Measurements from ENCODE around the gene VEZF1. TPM values are rescaled to one million over a fixed set of nuclear protein-coding genes. Genes with fewer than 3 reads are reported as not detected.

The VEZF1 gene
- total and polyA plus RNA-seq, 2 of the 8 experiments (the other 6 are each of a cell fraction or from before 2014, with no cell fraction given): 28.9 to 61.9 TPM

DNA sequence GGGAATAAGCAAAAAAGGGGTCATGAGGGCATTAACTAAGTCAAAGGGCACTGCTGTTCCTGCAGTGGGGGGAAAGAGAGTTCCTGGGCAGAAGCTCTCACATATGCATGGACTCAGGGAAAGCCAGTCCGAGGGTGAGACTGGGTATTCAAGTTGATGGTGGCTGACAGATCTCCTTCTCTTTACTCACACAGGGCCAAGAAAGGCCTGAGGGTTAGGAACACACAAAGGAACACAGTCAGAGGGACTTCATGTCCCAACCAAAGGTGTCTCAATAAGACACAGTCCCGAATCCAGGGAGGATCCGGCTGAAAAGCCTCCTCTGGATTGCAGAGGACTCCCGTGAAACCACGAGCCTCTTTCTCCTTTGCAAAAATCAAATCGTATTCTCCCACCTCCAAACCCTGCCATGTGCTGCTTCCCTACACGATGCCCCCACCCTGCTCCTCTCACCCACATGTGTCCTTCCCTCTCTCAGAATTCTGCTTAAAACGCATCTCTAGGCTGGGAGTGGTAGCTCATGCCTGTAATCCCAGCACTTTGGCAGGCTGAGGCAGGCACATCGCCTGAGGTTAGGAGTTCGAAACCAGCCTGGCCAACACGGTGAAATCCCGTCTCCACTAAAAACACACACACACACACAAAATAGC, 56.4 kb downstream of the VEZF1 start:
- Histone ChIP-seq H3K4ac (replicated peaks; ENCODE audit: insufficient read length, low read depth, low read length) (no peak overlapping the region), H4K20me1 (replicated peaks in 1 of 2; ENCODE audit: control insufficient read depth in 1 of 2, insufficient read depth in 2 of 2, low read length in 2 of 2) (no peaks in the 10 kb centered on the region), H3K4me2 (ENCODE audit: insufficient read depth in 1 of 2, low read depth in 2 of 2, low read length in 2 of 2) (no peak overlapping the region), H2BK20ac (ENCODE audit: low read length) (no peak overlapping the region), H3K14ac (ENCODE audit: insufficient read length) (no peak overlapping the region), H3K79me2 (ENCODE audit: control insufficient read depth in 1 of 2, insufficient read depth in 2 of 2, low read length in 2 of 2) (no peaks in the 10 kb centered on the region), H3K27ac (ENCODE audit: low read depth, low read length) (no peak overlapping the region), H3K27me3 (replicated peaks in 1 of 4; ENCODE audit: control insufficient read depth in 3 of 4, extremely low read depth in 1 of 4, insufficient read depth in 3 of 4, low read length in 3 of 4) (peaks cover 0 to 2% (median 0%) of the 10 kb centered on the region in 4 experiments; a peak in 1 of 7 replicates), H3K56ac (replicated peaks; ENCODE audit: insufficient read length, low read depth, low read length) (no peak overlapping the region), H2AK5ac (ENCODE audit: low read depth, low read length) (no peak overlapping the region), H2BK12ac (ENCODE audit: low read depth, low read length) (no peak overlapping the region; the same call in 1 of the 2 replicates), H2BK120ac (replicated peaks; ENCODE audit: low read depth, low read length) (no peak overlapping the region), H3K79me1 (ENCODE audit: low read depth, low read length) (0 out of 2 replicates have a peak, but pooled peaks cover 2% of the 10 kb centered on the region), H3K23ac (ENCODE audit: insufficient read length) (no peak overlapping the region), H3K9ac (replicated peaks in 1 of 4; ENCODE audit: extremely low read depth in 1 of 4, low read depth in 3 of 4, low read length in 3 of 4) (no peak overlapping the region), H3K23me2 (ENCODE audit: low read depth, low read length) (no peaks in the 10 kb centered on the region), H3K9me3 (ENCODE audit: insufficient read depth in 2 of 2, low read depth in 1 of 2, low read length in 1 of 2) (no peaks in the 10 kb centered on the region), H3K4me1 (replicated peaks in 1 of 4; ENCODE audit: control insufficient read depth in 3 of 4, insufficient read depth in 4 of 4, low read length in 3 of 4) (peaks cover 7 to 15% (median 14%) of the 10 kb centered on the region in 4 experiments), H2BK15ac (ENCODE audit: low read length) (no peak overlapping the region), H4K8ac (ENCODE audit: extremely low read depth, insufficient read depth, low read length) (no peak overlapping the region), H3K4me3 (ENCODE audit: extremely low read depth in 1 of 4, insufficient read depth in 2 of 4, low read depth in 3 of 4, low read length in 4 of 4) (no peak overlapping the region), H4K5ac (ENCODE audit: insufficient read length, low read depth, low read length) (no peak overlapping the region), H2BK5ac (ENCODE audit: low read depth, low read length) (no peak overlapping the region), H2AFZ (ENCODE audit: low read length) (no peak overlapping the region), H3K18ac (ENCODE audit: extremely low read depth, low read length) (no peak overlapping the region), H3K36me3 (ENCODE audit: control insufficient read depth in 2 of 4, insufficient read depth in 4 of 4, low read length in 3 of 4) (no peaks in the 10 kb centered on the region), H4K91ac (replicated peaks; ENCODE audit: insufficient read length, low read length) (no peak overlapping the region)
- 85% methylated on average over 12 of the region's 12 CpGs; no CpG with 5 or more reads in 1 of the 2 experiments for WGBS, 2 experiments (ENCODE audit: extremely low coverage in 1 of 2, insufficient coverage in 1 of 2, insufficient read length in 1 of 2, insufficient replicate concordance in 2 of 2, low coverage in 1 of 2, low lambda C conversion rate in 2 of 2, missing lambda C conversion rate in 1 of 2)
- DNase-seq (ENCODE audit: low read depth in 1 of 2, low spot score in 2 of 2): no peak
- ChIA-PET CTCF (ENCODE audit: partially characterized antibody) (interaction anchor here (0.9 to 1.3 kb wide), 5 partner anchors 24 to 74 kb away, joined by 3 to 5 read pairs (median 3); partner anchors contain the start of gene CUEDC1), POLR2A (ENCODE audit: partially characterized antibody) (interaction anchor here (1.2 to 2.6 kb wide), 3 partner anchors 16 to 29 kb away, joined by 3 to 7 read pairs (median 3); no protein-coding TSS in a partner anchor)
- FAIRE-seq: no peak
- TF ChIP-seq, protein P1, sequence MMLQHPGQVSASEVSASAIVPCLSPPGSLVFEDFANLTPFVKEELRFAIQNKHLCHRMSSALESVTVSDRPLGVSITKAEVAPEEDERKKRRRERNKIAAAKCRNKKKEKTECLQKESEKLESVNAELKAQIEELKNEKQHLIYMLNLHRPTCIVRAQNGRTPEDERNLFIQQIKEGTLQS (IDR thresholded peaks at IDR 0.05; ENCODE audit: insufficient read depth, low read depth, low read length): no peak
- TF ChIP-seq SP1 (IDR thresholded peaks at IDR 0.05; ENCODE audit: low read depth, low read length) (no peak), GABPA (IDR thresholded peaks at IDR 0.05; ENCODE audit: borderline replicate concordance, insufficient read depth, low read length) (no peak), CEBPB (IDR thresholded peaks at IDR 0.05; ENCODE audit: low read depth, low read length) (no peak), NRF1 (IDR thresholded peaks at IDR 0.05; ENCODE audit: low read depth, low read length) (no peak), CREB1 (IDR thresholded peaks at IDR 0.05) (no peak), SP2 (IDR thresholded peaks at IDR 0.05; ENCODE audit: low read length) (no peak), RBBP5 (IDR thresholded peaks at IDR 0.05; ENCODE audit: borderline replicate concordance, low read depth, low read length) (no peak), KDM5A (IDR thresholded peaks at IDR 0.05; ENCODE audit: low read length) (no peak), TEAD4 (IDR thresholded peaks at IDR 0.05; ENCODE audit: low read depth, low read length) (no peak), MAFK (IDR thresholded peaks at IDR 0.05; ENCODE audit: low read depth, low read length) (no peak)
- TF ChIP-seq, protein P2, sequence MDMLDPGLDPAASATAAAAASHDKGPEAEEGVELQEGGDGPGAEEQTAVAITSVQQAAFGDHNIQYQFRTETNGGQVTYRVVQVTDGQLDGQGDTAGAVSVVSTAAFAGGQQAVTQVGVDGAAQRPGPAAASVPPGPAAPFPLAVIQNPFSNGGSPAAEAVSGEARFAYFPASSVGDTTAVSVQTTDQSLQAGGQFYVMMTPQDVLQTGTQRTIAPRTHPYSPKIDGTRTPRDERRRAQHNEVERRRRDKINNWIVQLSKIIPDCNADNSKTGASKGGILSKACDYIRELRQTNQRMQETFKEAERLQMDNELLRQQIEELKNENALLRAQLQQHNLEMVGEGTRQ (IDR thresholded peaks at IDR 0.05; ENCODE audit: low read length): no peak

All from H1 (cell line).